Trophoblast cell (in vitro differentiated cells and primary cell): ENCODE data around the gene ITGB5.

Experiments used
- DNase-seq, 2 donors: peaks; one replicate each; pipeline ENCODE4 v3.0.0-alpha.2; 2016
- H2AFZ ChIP-seq: 2 replicates; pipeline ENCODE4 v1.6.1; 2013; ENCODE audit warnings: low read length, moderate library complexity, mild to moderate bottlenecking; ENCODE audit not compliant: insufficient read depth, poor library complexity
- H2AK5ac ChIP-seq: 2 replicates; pipeline ENCODE4 v1.6.1; 2013; ENCODE audit warnings: mild to moderate bottlenecking, low read length
- H2BK120ac ChIP-seq: 2 replicates; pipeline ENCODE4 v1.6.1; 2013; ENCODE audit warnings: low read length, mild to moderate bottlenecking, moderate library complexity; ENCODE audit not compliant: insufficient read depth, poor library complexity
- H2BK12ac ChIP-seq: 2 replicates; pipeline ENCODE4 v1.6.1; 2013; ENCODE audit warnings: mild to moderate bottlenecking, low read length, moderate library complexity
- H2BK5ac ChIP-seq: 2 replicates; pipeline ENCODE4 v1.6.1; 2013; ENCODE audit warnings: low read length, low read depth, moderate library complexity, mild to moderate bottlenecking; ENCODE audit not compliant: poor library complexity
- H3K14ac ChIP-seq: 2 replicates; pipeline ENCODE4 v1.6.1; 2013; ENCODE audit warnings: mild to moderate bottlenecking, low read length
- H3K18ac ChIP-seq: 2 replicates; pipeline ENCODE4 v1.6.1; 2013; ENCODE audit warnings: mild to moderate bottlenecking, low read length
- H3K23ac ChIP-seq: 2 replicates; pipeline ENCODE4 v1.6.1; 2013; ENCODE audit warnings: low read length
- H3K27ac ChIP-seq: 2 replicates; pipeline ENCODE4 v1.5.1; 2013; ENCODE audit warnings: low read depth, mild to moderate bottlenecking, inconsistent platforms, low read length, moderate library complexity
- H3K27me3 ChIP-seq: 2 replicates; pipeline ENCODE4 v1.6.1; 2013; ENCODE audit warnings: inconsistent platforms, mild to moderate bottlenecking, low read length, moderate library complexity; ENCODE audit not compliant: insufficient read depth
- H3K36me3 ChIP-seq, 2 experiments: 1 replicate in 1 of 2; 2 replicates in 1 of 2; pipeline ENCODE4 v1.6.1; 2013; ENCODE audit warnings: low read length in 2 of 2, mild to moderate bottlenecking in 2 of 2, moderate library complexity in 1 of 2; ENCODE audit not compliant: insufficient read depth in 2 of 2, control insufficient read depth in 1 of 2
- H3K4ac ChIP-seq: 2 replicates; pipeline ENCODE4 v1.6.1; 2013; ENCODE audit warnings: low read depth, mild to moderate bottlenecking, low read length, moderate library complexity
- H3K4me1 ChIP-seq, 2 experiments: 1 replicate in 1 of 2; 2 replicates in 1 of 2; pipeline ENCODE4 v1.6.1; 2013; ENCODE audit warnings: low read length in 2 of 2, mild to moderate bottlenecking in 2 of 2, moderate library complexity in 1 of 2; ENCODE audit not compliant: insufficient read depth in 2 of 2, control insufficient read depth in 1 of 2
- H3K4me2 ChIP-seq: 2 replicates; pipeline ENCODE4 v1.6.1; 2013; ENCODE audit warnings: inconsistent platforms, mild to moderate bottlenecking, low read length, moderate library complexity
- H3K4me3 ChIP-seq: 2 replicates; pipeline ENCODE4 v1.5.1; 2013; ENCODE audit warnings: mild to moderate bottlenecking, low read depth, low read length, inconsistent platforms
- H3K79me1 ChIP-seq: one replicate; pipeline ENCODE4 v1.6.1; 2013; ENCODE audit warnings: low read length
- H3K79me2 ChIP-seq: 2 replicates; pipeline ENCODE4 v1.6.1; 2013; ENCODE audit warnings: low read length, mild to moderate bottlenecking; ENCODE audit not compliant: control insufficient read depth, insufficient read depth, poor library complexity
- H3K9ac ChIP-seq: 2 replicates; pipeline ENCODE4 v1.6.1; 2013; ENCODE audit warnings: mild to moderate bottlenecking, low read length
- H3K9me3 ChIP-seq: 2 replicates; pipeline ENCODE4 v1.6.1; 2013; ENCODE audit warnings: low read depth, mild to moderate bottlenecking, control low read depth, inconsistent platforms, low read length; ENCODE audit not compliant: insufficient read depth
- H4K12ac ChIP-seq: 2 replicates; pipeline ENCODE4 v1.6.1; 2013; ENCODE audit warnings: low read depth, mild to moderate bottlenecking, low read length, moderate library complexity
- H4K8ac ChIP-seq: 2 replicates; pipeline ENCODE4 v1.6.1; 2013; ENCODE audit warnings: low read depth, mild to moderate bottlenecking, low read length, moderate library complexity
- H4K91ac ChIP-seq: one replicate; pipeline ENCODE4 v1.6.1; 2013; ENCODE audit warnings: low read depth, mild to moderate bottlenecking, low read length, moderate library complexity
- WGBS: extraction: QIAGEN DNeasy Blood & Tissue Kit; methylation state at CpG from one replicate; pipeline ENCODE4 v1.1.7; 2013; ENCODE audit warnings: missing lambda C conversion rate; ENCODE audit not compliant: insufficient read length, insufficient coverage; ENCODE audit errors: extremely low coverage; 5-methylcytosine and 5-hydroxymethylcytosine counted together

The ITGB5 gene

GRCh38 chr3:124843506-124844177 lies 43.5 kb downstream of the ITGB5 start:
- H3K14ac ChIP-seq, result no peak overlapping the region
- H3K4me1 ChIP-seq, result peaks cover 0 to 4% of the 10 kb centered on the region in 2 experiments
- H3K4me3 ChIP-seq, result no peak overlapping the region
- H4K8ac ChIP-seq, result no peak overlapping the region
- no peak overlapping the region for H4K12ac ChIP-seq
- H2BK120ac ChIP-seq, result no peak overlapping the region
- DNase-seq, result no peak
- H3K18ac ChIP-seq, result no peak overlapping the region
- no peak overlapping the region for H4K91ac ChIP-seq
- H2AFZ ChIP-seq, result no peak overlapping the region
- H3K36me3 ChIP-seq, result peaks cover 20 to 45% of the 10 kb centered on the region in 2 experiments
- H3K23ac ChIP-seq, result no peak overlapping the region
- no CpG with 5 or more reads among the region's 5 CpGs for WGBS
- H3K79me1 ChIP-seq, result peaks cover 8% of the 10 kb centered on the region
- H3K27me3 ChIP-seq, result no peaks in the 10 kb centered on the region
- H2AK5ac ChIP-seq, result no peak overlapping the region
- H2BK12ac ChIP-seq, result no peak overlapping the region
- no peak overlapping the region for H3K4ac ChIP-seq
- no peaks in the 10 kb centered on the region for H3K79me2 ChIP-seq
- H3K9ac ChIP-seq, result no peak overlapping the region
- H3K27ac ChIP-seq, result no peak overlapping the region
- peak overlapping the region; percentile 60 for H2BK5ac ChIP-seq
- no peaks in the 10 kb centered on the region for H3K9me3 ChIP-seq
- H3K4me2 ChIP-seq, result no peak overlapping the region

- Histone ChIP-seq H2BK12ac (peak overlapping the region; percentile 67), H2BK120ac (no peak overlapping the region), H4K12ac (no peak overlapping the region), H3K27ac (no peak overlapping the region), H2BK5ac (peak overlapping the region; percentile 60), H3K18ac (no peak overlapping the region), H2AK5ac (no peak overlapping the region), H3K9ac (no peak overlapping the region), H3K36me3 (peaks cover 16 to 40% of the 10 kb centered on the region in 2 experiments), H3K79me1 (peaks cover 8% of the 10 kb centered on the region), H3K4me2 (no peak overlapping the region), H3K23ac (no peak overlapping the region), H3K27me3 (no peaks in the 10 kb centered on the region), H3K79me2 (no peaks in the 10 kb centered on the region), H3K14ac (no peak overlapping the region), H4K91ac (peak overlapping the region; percentile 37), H4K8ac (no peak overlapping the region), H3K4ac (no peak overlapping the region), H3K4me3 (no peak overlapping the region), H2AFZ (no peak overlapping the region), H3K9me3 (no peaks in the 10 kb centered on the region), H3K4me1 (peaks cover 0 to 2% of the 10 kb centered on the region in 2 experiments)
- WGBS, result no CpG with 5 or more reads among the region's 4 CpGs
- no peak for DNase-seq
Measured at GRCh38 chr3:124843047-124843446, 44.1 kb downstream of the ITGB5 start.

DNA sequence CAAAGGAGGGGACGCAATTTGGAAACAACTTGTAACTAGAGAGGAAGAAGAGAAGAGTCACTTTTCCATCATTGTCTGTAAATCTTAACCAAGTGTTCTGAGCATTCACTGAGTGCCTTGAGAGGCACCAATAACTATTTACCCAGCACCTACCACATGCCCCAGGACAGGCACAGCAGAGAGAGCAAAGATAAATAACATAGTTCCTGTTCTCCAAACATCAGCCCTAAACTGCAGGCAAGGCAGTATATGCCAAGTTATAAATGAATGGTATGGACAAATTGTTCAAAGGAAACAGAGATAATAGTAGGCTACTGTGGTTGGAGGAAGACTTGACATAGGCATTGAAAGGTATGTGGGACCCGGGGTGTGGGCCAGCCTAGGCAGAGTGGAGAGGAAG lies 45.6 kb downstream of the ITGB5 start:
- no peaks in the 10 kb centered on the region for H3K9me3 ChIP-seq
- no peak overlapping the region for H3K23ac ChIP-seq
- no CpG with 5 or more reads among the region's 2 CpGs for WGBS
- no peak overlapping the region for H2BK12ac ChIP-seq
- no peak overlapping the region for H2AK5ac ChIP-seq
- no peak overlapping the region for H3K27ac ChIP-seq
- H2BK5ac ChIP-seq, result no peak overlapping the region
- no peak overlapping the region for H2BK120ac ChIP-seq
- no peak overlapping the region for H3K18ac ChIP-seq
- no peak for DNase-seq
- no peak overlapping the region for H3K4me3 ChIP-seq
- no peaks in the 10 kb centered on the region for H3K27me3 ChIP-seq
- no peak overlapping the region for H4K91ac ChIP-seq
- peaks cover 4 to 7% of the 10 kb centered on the region in 2 experiments for H3K4me1 ChIP-seq
- H3K79me2 ChIP-seq, result no peaks in the 10 kb centered on the region
- H4K12ac ChIP-seq, result no peak overlapping the region
- no peak overlapping the region for H3K9ac ChIP-seq
- no peak overlapping the region for H4K8ac ChIP-seq
- H3K14ac ChIP-seq, result no peak overlapping the region
- no peak overlapping the region for H3K4ac ChIP-seq
- peaks cover 13% of the 10 kb centered on the region for H3K79me1 ChIP-seq
- peaks cover 13 to 33% of the 10 kb centered on the region in 2 experiments for H3K36me3 ChIP-seq
- H2AFZ ChIP-seq, result no peak overlapping the region
- no peak overlapping the region for H3K4me2 ChIP-seq

DNA sequence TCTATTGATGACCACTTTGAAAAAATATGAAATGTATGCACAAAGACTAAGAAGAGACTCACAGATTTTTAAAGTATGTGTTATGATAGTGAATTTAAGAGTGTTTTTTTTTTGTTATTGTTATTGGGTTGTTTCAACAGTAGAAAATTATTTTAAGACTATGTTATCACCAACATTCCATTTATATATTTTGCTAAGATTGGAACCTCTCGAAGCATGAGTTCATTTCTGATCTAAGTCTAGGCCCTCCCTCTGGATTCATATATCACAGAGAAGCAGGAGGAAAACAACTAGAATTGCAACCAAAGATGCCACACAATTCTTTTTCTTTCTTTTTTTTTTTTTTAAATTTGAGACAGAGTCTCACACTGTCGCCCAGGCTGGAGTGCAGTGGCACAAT lies 46.8 kb downstream of the ITGB5 start:
- Histone ChIP-seq H4K91ac (no peak overlapping the region), H2BK5ac (no peak overlapping the region), H3K27ac (no peak overlapping the region), H3K4me2 (no peak overlapping the region), H3K9ac (no peak overlapping the region), H3K4ac (no peak overlapping the region), H4K8ac (no peak overlapping the region), H3K4me3 (no peak overlapping the region), H4K12ac (no peak overlapping the region), H3K27me3 (no peaks in the 10 kb centered on the region), H3K23ac (no peak overlapping the region), H2BK12ac (no peak overlapping the region), H3K79me2 (peaks cover 3% of the 10 kb centered on the region), H2BK120ac (no peak overlapping the region), H2AK5ac (no peak overlapping the region), H2AFZ (no peak overlapping the region), H3K36me3 (peaks cover 13 to 27% of the 10 kb centered on the region in 2 experiments), H3K9me3 (no peaks in the 10 kb centered on the region), H3K14ac (no peak overlapping the region), H3K18ac (no peak overlapping the region), H3K4me1 (peaks cover 10 to 16% of the 10 kb centered on the region in 2 experiments), H3K79me1 (peaks cover 21% of the 10 kb centered on the region)
- WGBS, result no CpG with 5 or more reads among the region's 2 CpGs
- DNase-seq, result no peak
